GM12874 (cell line): ENCODE data around the gene EBLN2.

Source experiments
- CTCF ChIP-seq: IDR thresholded peaks from 2 replicates; pipeline ENCODE4 v1.5.1; 2011; ENCODE audit warnings: low read depth, mild to moderate bottlenecking, control low read depth, low read length, moderate library complexity; ENCODE audit not compliant: insufficient read depth

Gene EBLN2

GRCh38 chr3:73061416-73061815 is at the start of gene EBLN2:
EBLN2 (plus strand) TSS chr3:73061659; CDS start chr3:73062082, 423 bp downstream.
- no peak for TF ChIP-seq CTCF

- no peak for TF ChIP-seq CTCF
Observed at GRCh38 chr3:73018298-73018697, 43.2 kb upstream of the EBLN2 start.

GRCh38 chr3:73018790-73019441 is 42.5 kb upstream of the EBLN2 start:
- TF ChIP-seq CTCF = no peak

GRCh38 chr3:73021301-73021835 is 40.1 kb upstream of the EBLN2 start:
- no peak for TF ChIP-seq CTCF

GRCh38 chr3:73024836-73025235 is 36.6 kb upstream of the EBLN2 start:
- TF ChIP-seq CTCF = no peak

GRCh38 chr3:73026111-73026759 is 35.2 kb upstream of the EBLN2 start:
- no peak for TF ChIP-seq CTCF

- no peak for TF ChIP-seq CTCF
Observed at GRCh38 chr3:73026760-73027113, 34.7 kb upstream of the EBLN2 start.
